Mucosa of rectum (tissue), 2 donors: ENCODE data around the gene PAX3.

ENCODE experiments used
- H3K27ac ChIP-seq, 2 donors: one replicate each; pipeline ENCODE4 v1.7.0; 2013; ENCODE audit warnings: inconsistent platforms in 2 of 2, low read depth in 2 of 2, low read length in 2 of 2
- H3K27me3 ChIP-seq, 2 donors: one replicate each; pipeline ENCODE4 v1.7.0; 2013; ENCODE audit warnings: low read length in 2 of 2; ENCODE audit not compliant: control insufficient read depth in 2 of 2, insufficient read depth in 2 of 2
- H3K36me3 ChIP-seq, 2 donors: one replicate each; pipeline ENCODE4 v1.7.0; 2013; ENCODE audit warnings: low read length in 2 of 2; ENCODE audit not compliant: control insufficient read depth in 2 of 2, insufficient read depth in 2 of 2
- H3K4me1 ChIP-seq, 2 donors: one replicate each; pipeline ENCODE4 v1.7.0; 2013; ENCODE audit warnings: low read length in 2 of 2, mild to moderate bottlenecking in 1 of 2; ENCODE audit not compliant: control insufficient read depth in 2 of 2, insufficient read depth in 2 of 2
- H3K4me3 ChIP-seq, 2 donors: one replicate each; pipeline ENCODE4 v1.7.0; 2013; ENCODE audit warnings: low read length in 2 of 2
- H3K9ac ChIP-seq, 2 donors: one replicate each; pipeline ENCODE4 v1.7.0; 2013; ENCODE audit warnings: low read length in 2 of 2, low read depth in 1 of 2, mild to moderate bottlenecking in 1 of 2
- H3K9me3 ChIP-seq, 2 donors: one replicate each; pipeline ENCODE4 v1.7.0; 2013; ENCODE audit warnings: low read length in 2 of 2; ENCODE audit not compliant: control insufficient read depth in 2 of 2
- donor health status: healthy.
- donor health status: Normal muscosa, but diverticular disease.

PAX3 gene

DNA sequence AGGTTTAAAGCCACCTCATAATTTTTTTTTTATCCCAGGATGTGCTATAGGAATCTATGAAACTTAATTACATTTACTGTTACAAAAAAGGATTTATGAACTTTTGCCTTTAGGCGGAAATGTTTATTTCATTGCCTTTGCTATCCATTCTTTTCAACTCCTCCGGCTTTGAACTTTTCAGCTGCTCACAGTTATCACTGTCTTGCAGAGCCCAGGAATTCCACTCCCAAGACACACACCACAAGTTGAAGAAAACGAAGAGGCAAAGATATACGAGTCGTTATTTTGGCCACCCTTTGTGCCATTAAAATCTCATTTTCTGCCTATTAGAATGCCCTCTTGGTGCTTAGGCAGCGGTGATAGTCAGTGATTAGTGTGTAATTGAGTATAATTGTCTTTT is 80.0 kb downstream of the PAX3 start:
- H3K27ac ChIP-seq: no peak overlapping the region
- H3K9ac ChIP-seq: no peak overlapping the region
- H3K4me3 ChIP-seq: no peak overlapping the region
- H3K27me3 ChIP-seq: no peaks in the 10 kb centered on the region
- no peaks in the 10 kb centered on the region for H3K9me3 ChIP-seq
- H3K4me1 ChIP-seq: no peaks in the 10 kb centered on the region
- H3K36me3 ChIP-seq: no peaks in the 10 kb centered on the region

DNA sequence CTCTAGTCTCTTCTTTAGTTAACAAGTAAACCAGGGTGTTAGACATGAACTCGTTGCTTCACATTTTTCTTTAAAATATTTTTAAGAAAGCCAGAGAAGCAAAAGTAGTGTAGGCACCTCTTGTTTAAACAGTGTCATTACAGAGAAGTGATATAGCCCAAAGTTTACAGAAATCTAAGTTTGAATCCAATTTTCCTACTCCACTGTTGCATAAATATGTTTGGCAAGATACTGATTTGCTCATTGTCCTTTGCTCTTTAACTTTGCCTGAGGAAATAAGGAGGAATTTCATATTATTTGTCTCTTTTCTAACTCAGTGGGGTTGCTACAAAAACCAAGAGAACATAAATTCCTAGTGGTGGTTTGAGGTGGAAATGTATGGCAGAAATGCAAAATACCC is 81.1 kb downstream of the PAX3 start:
- H3K36me3 ChIP-seq: no peaks in the 10 kb centered on the region
- no peak overlapping the region for H3K4me3 ChIP-seq
- no peak overlapping the region for H3K27ac ChIP-seq
- H3K9me3 ChIP-seq: no peaks in the 10 kb centered on the region
- no peak overlapping the region for H3K9ac ChIP-seq
- H3K4me1 ChIP-seq: no peaks in the 10 kb centered on the region
- no peaks in the 10 kb centered on the region for H3K27me3 ChIP-seq

DNA sequence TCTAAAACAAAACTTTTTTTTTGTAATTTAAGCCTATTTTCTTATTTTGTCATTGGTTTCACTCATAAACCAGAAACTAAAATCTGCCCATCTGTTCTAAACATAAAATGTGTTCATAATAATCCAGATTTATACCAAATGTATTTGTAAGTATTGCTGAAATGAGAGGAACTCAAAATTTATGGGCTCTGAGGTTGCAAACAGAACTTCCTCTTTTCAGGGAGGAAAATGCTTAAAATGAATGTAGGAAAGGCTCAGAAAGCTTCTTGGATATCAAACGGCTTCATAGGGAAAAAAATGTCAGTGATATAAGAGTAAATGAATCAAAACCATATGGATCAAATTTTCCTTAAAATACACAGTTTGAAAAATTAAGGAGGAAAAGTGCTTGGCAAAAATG is 83.9 kb downstream of the PAX3 start:
- Histone ChIP-seq H3K27me3 (no peaks in the 10 kb centered on the region), H3K4me3 (no peak overlapping the region), H3K27ac (no peak overlapping the region), H3K36me3 (no peaks in the 10 kb centered on the region), H3K9me3 (no peaks in the 10 kb centered on the region), H3K9ac (no peak overlapping the region), H3K4me1 (no peaks in the 10 kb centered on the region)

DNA sequence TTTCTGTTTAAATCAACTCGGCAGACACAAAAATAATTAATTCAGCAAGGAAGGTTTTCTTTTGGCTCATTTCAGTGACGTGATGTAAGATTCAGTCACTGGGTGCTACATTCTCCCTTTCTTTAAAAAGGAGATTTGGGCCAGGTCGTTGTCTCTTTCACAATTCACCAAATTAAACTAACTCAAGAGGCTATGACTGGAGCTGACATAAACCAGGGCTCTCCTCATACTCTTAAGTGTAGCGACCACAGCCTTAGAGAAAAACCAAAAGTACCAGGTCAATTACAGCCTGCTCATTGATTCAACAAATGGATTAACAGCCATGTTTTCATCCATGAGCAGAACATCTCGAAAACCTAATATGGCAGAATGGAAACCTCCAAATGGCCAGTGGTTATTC is 85.7 kb downstream of the PAX3 start:
- Histone ChIP-seq H3K27me3 (no peaks in the 10 kb centered on the region), H3K36me3 (no peaks in the 10 kb centered on the region), H3K4me3 (no peak overlapping the region), H3K9ac (no peak overlapping the region), H3K4me1 (no peaks in the 10 kb centered on the region), H3K27ac (no peak overlapping the region), H3K9me3 (no peaks in the 10 kb centered on the region)

DNA sequence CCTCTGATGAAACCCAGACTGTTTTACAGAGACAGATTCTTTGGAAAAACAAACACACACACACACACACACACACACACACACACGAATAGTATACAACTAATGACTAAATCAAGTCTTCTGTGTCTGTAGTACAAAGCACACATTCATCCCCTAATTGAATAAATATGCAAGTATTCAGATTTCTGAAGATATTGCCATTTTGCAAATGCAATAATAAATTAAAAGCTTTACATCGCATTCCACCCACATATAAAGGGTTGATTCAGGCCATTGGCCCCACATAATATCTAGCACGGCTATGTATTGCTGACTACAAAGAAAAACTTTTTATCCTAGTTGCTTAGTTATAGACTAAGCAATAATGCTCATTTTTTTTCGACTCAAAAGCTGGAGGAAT is 86.2 kb downstream of the PAX3 start:
- Histone ChIP-seq H3K4me1 (no peaks in the 10 kb centered on the region), H3K27me3 (no peaks in the 10 kb centered on the region)

DNA sequence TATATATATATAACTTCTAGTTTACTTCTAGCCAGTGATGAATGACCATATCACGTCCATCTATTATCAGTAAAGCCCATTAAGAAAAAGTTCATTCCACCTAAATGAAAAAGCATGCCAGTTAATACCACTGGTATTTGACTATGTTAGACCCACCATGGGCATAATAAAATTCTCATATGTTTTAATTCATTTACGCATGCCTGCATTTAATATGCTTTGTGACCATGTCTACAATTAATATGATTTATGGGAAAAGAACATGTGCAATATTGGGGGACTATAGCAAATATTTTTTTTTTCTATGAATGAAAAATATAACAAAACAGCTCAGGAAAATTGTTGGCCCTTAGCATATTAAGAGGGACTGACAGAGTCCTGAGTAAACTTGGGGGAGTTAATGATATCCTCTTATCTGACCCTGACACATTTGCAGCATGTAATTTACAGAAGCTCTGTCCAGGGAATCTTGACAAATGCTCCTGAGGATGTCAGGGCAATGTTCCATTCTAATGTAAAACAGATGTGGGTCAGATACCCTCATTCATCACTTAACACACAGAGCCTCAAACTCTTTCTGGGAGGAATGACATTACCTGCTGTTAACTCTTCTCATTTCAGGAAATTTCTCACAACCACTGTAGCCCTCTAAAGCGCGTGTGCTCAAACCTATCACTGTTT is 90.6 kb downstream of the PAX3 start:
- Histone ChIP-seq H3K27ac (no peak overlapping the region), H3K4me1 (no peaks in the 10 kb centered on the region), H3K9me3 (no peaks in the 10 kb centered on the region), H3K4me3 (no peak overlapping the region), H3K36me3 (no peaks in the 10 kb centered on the region), H3K27me3 (no peaks in the 10 kb centered on the region), H3K9ac (no peak overlapping the region)

More for the DNA sequence above, 86.2 kb downstream of the PAX3 start:
- Histone ChIP-seq H3K36me3 (no peaks in the 10 kb centered on the region), H3K4me3 (no peak overlapping the region), H3K9me3 (no peaks in the 10 kb centered on the region), H3K9ac (no peak overlapping the region), H3K27ac (no peak overlapping the region)

DNA sequence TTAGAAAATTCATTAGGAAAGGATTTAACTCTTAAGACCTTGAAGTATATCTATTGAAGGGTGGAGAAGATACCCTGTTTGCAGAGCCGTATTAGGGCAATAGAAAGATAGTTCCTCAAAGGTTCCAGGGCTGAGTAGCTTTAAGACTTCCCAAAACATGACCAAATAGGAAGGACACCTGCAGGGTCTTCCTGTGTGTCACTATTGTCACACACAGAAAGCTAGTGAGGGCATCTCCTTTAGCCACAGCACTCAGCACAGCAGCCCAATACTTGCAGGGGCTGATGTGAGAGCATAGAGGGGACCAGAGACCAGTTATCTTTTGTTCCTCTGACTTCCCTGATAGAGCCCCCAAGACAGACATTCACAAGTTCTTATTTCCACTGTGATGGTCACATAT is 93.7 kb downstream of the PAX3 start:
- Histone ChIP-seq H3K9me3 (no peaks in the 10 kb centered on the region), H3K4me3 (no peak overlapping the region), H3K27ac (no peak overlapping the region), H3K27me3 (no peaks in the 10 kb centered on the region), H3K4me1 (no peaks in the 10 kb centered on the region), H3K9ac (no peak overlapping the region), H3K36me3 (no peaks in the 10 kb centered on the region)

DNA sequence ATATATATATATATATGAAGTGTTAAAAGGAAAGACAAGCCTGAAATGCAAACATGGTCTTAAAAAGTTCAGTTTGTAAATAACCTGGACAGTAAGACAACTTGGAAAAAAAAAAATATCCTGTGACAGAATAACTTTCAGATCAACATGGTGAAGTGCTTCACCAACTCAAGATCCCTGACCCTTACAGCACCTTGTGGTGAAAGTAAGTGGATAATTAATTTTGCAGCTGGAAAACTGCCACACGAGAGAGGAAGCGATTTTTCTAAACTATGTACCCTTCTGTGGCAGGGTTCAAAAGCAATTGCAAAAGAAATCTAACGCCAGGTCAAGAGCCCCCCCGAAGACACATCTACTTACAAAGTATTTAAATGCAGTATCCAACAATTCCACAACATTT is 95.8 kb downstream of the PAX3 start:
- no peak overlapping the region for H3K27ac ChIP-seq
- no peaks in the 10 kb centered on the region for H3K36me3 ChIP-seq
- no peak overlapping the region for H3K4me3 ChIP-seq
- no peaks in the 10 kb centered on the region for H3K27me3 ChIP-seq
- no peak overlapping the region for H3K9ac ChIP-seq
- no peaks in the 10 kb centered on the region for H3K9me3 ChIP-seq
- no peaks in the 10 kb centered on the region for H3K4me1 ChIP-seq

DNA sequence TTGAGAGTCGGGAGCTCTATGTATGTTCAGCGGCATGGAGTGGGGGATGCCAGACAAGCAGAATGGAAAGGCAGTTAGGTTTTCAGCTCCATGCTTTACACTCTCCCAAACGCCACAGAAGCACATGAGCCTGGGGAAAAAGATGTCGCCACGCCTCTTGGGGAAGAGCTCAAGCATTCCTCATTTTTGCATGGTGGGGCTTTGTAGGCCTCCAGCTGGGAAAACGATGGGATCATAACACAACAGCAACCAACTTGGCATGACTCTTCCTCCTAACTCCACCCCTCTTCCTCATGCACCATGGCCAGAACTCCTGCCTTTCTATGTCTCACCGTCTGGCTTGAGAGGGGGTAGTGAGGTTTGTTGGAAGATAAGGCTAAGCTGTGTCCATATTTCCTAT is 102.6 kb downstream of the PAX3 start:
- Histone ChIP-seq H3K4me3 (no peak overlapping the region), H3K27me3 (no peaks in the 10 kb centered on the region), H3K27ac (no peak overlapping the region)

DNA sequence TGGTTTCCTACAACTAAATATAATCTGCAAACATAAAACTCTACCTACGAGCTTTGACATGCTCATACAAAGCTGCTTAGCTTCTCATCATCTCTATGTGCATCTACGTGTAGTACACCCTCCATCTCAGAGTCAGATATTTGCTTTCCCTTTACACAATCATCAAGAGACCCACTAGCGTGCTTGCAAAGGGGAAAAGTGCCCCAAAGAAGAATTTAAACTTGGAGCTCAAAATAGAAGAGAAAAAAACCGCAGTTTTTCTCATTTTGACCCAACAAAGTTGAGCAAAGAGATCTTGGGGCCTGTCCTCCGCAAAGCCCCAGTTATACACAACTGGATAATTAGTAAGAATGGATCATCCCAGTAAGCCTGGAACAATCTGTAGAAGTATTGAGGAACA is 104.1 kb downstream of the PAX3 start:
- no peaks in the 10 kb centered on the region for H3K4me1 ChIP-seq
- H3K9me3 ChIP-seq: no peaks in the 10 kb centered on the region
- H3K36me3 ChIP-seq: no peaks in the 10 kb centered on the region
- no peak overlapping the region for H3K4me3 ChIP-seq
- no peak overlapping the region for H3K9ac ChIP-seq
- H3K27ac ChIP-seq: no peak overlapping the region
- no peaks in the 10 kb centered on the region for H3K27me3 ChIP-seq

More for the DNA sequence above, 102.6 kb downstream of the PAX3 start:
- no peaks in the 10 kb centered on the region for H3K4me1 ChIP-seq
- no peaks in the 10 kb centered on the region for H3K36me3 ChIP-seq
- no peaks in the 10 kb centered on the region for H3K9me3 ChIP-seq
- H3K9ac ChIP-seq: no peak overlapping the region
